Measurements from ENCODE around the gene WWOX.

Gene WWOX

DNA sequence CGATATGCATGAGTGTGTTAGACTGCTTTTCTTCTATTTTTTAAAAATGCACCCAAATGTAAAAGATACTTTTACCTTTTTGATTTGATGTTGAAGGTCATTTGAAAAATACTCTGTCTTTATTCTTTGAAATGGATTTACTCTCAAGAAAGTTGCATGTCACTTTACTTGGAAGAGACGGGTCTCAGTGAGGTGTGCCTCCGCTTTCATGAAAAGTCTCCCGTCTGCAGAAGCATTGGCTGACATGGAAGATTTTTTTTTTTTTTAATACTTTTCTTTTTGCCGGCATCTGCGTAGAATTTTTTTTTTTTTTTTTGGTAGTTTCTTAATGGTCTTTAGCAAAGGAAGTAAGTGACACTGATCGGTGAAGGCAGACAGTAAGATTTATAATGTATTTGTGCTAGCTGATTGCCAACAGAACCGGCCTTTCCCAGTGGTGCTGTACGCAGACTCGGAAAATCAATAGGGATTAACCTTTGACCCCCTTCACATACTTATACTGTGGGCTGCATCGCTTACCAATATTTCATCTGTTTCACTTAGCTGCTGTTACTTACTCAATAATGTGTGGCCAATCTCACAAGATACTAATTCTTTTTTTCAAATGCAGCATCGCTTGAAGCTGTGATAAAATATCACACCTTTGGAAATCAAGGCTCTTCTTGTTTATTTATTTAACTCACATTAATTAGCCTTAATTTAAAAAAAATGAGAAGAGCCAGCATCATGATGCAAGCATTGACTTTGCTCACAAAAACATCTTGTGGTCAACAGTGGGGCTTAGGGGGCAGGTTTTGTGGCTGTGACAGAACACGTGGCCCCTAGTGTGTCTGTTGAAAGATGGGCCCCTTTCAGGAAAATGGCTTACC is 383.9 kb downstream of the WWOX start:
- DNase-seq: no peak

DNA sequence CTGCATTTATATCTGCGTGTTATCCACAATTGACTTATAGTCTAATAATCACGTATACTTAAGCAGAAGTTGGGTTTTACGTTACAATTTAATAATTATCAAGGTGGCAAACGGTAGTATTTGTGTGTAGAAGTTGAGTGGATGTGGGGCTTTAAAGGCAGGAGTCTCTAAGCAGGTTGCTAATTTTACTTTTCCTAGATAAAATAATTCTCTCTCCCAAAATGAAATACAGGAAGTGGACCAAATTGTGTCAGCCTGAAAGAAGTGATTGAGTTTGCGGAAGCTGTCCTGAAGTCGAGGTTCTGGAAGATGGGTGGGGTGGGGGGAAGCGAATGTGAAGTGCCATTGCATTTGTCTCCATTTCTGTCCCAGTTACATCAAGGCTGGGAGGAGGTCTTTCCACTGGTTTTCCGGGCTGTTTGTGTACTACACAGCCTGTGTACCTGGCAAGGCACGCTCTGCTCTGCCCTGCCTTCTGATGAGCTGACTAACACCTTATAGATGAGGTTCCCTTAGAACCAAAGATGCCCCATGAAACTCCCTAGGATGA is 385.1 kb downstream of the WWOX start:
- no peak for DNase-seq

DNA sequence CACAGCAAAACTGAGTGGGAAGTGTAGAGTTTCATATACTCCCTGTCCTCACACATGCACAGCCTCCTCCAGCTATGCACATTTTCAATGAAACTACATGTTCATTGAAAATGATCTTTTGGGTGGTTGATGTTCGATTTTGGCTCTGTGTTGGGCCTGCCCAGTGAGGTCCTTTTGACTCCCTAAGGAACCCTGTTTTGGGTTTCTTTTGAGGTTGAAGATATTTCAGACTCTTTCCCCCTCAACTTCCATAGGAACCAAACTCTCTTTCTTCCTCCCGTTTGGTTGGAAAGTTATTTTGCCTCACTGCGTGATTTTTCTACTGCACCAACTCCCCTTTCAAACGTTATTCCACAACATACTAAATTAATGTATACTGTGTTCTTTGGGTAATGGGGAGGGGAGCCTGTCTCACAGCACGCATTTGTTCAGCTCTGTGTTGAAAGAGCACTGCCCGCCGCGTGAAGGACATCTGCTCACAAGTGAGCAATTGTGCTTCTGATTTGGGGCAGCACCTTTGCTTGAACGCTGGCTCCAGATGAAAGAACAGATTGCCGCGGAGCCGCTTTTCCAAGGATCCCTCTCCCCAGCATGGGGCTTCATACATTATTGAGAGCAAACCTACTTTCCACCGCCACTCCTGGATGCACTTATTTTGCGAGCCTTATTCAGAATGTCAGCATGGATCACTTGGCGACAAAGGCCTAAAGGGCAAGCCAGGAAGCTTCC is 385.9 kb downstream of the WWOX start:
- DNase-seq: no peak

DNA sequence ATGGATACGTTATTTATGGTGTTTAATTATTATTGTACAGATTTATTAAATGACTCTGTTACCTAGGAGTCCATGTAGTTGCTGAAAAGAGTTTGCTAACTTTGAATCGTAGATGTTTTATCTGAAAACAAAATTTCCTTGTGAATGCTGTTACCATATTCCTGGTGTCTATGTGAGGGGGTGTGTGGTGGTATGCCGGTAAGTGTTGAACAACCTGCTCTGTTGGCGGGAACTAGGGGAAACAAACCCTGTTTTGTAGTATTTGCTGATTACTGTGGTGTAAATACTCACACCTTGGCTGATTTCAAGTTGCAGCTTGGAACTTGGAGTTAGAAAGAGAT is 386.4 kb downstream of the WWOX start:
- DNase-seq: no peak

DNA sequence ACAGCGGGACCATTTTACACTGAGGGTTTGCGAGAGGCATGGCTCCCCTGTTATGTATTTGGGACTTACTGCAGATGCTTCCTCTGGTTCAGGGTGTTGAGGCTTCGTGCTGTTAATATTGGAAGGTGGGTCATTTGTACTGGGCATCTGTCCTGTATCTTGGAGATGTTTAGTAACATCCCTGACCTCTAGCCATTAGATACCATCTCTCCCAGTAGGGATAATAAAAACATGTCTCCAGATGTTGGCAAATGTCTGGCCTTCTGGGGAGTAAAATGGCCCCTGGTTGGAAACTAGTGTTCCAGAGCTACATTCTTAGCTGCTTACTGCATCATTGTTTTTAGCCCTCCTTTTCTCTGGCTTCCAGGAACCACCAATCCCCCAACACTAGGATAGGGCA is 388.0 kb downstream of the WWOX start:
- DNase-seq: no peak

DNA sequence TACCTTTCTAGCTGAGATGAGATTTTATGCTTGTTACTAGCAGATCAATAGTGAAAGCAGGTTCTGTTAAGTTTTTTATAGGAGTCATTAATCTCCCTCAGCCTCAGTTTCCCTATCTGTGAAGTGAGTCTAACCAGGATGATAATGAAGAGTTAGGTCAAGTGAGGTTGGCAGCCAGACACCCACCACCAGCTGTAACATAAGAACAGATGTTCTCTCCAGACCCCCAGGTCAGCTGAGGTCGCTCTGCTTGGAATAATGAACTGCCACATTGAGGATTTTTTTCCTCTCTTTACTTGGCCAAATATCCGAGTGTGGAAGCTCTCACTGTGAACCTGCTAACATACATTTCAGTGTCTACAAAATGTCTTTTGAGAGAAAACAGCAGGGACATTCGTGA is 389.6 kb downstream of the WWOX start:
- DNase-seq: no peak

DNA sequence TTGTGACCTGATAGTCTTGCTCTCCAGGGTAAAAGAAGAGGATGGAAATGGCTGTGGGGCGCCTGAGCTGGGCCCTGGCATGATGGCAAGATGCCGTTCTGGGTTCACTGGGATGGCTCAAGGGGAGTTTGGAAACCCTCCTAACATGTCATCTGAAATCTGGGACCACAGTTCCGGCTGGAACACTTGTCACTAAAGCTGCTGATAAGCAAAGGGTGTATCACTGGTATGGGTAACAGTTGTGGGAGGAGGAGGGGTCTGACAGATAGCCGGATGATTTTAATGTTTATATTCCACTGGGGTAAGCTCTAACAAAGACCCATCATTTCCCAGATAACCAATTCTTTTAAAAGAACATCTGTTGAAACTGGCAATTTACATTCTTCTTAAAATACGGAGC is 390.2 kb downstream of the WWOX start:
- DNase-seq: no peak

DNA sequence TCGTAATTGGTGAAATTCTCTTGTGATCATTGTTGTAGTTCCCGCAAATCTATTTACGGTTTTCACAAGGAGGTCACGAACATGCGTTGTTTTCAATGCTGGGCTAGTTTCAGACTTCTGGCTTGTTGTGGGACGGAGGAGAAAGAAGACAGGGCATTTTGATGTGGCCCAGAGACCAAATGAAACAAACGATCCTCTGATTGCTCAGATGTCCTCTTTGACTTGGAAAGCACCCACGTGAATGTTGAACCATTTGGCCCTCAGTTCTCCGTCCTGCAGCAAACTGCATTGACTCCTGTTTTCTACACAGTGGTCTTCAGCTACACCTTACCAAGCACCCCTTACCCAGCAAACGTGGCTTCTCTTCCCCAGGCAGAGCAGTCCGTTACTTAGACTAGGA is 391.0 kb downstream of the WWOX start:
- DNase-seq: no peak

DNA sequence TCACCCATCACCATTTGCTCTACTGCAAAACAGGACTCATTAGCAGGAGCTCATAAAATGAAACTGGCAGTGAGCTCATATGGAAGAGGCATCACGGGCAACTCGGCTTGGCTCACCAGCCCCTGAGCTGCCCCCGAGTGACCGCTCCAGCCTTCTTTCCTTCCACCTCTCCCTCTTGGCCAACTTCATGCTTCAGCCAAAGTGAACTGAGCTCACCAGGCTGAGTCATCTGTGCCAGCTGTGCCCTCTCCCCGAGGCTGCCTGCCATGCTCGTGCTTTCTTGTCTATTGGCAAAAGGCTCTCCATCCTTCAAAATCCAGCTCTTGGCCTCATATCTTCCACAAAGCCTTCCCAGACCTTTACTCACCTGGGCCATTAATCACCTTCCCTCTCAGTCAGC is 391.4 kb downstream of the WWOX start:
- no peak for DNase-seq

DNA sequence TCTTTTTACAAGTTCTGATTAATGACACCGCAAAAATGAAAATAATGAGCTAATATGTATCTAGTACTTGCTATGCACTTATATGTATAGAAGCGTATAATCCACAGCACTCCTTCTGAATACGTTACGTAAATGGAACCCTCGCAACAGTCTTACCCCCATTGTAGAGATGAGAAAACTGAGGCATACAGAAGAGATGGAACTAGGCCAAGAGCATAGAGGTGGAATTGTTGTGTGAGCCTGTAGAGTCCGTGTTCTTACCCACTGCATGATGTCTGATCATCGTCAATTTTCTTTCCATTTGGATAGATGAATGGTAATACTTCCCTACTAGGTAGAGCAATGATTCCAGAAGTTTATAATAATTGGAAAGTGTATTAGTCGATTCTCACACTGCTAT is 394.1 kb downstream of the WWOX start:
- no peak for DNase-seq

DNA sequence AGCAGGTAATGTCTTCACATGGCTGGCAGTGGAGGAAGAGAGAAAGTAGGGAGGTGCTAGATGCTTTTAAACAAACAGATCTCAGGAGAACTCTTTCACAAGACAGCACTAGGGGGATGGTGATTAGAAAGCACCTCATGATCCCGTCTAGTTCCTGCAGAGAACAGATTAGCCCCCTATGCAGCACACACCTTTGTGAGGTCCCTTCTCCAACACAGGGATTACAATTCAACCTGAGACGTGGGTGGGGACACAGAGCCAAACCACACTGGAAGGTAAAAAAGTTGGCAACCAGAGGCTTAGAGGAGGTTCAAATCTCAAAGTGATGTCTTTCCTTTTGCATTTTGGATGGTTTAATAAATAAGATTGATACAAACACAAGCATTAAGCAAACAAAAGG is 394.7 kb downstream of the WWOX start:
- no peak for DNase-seq

DNA sequence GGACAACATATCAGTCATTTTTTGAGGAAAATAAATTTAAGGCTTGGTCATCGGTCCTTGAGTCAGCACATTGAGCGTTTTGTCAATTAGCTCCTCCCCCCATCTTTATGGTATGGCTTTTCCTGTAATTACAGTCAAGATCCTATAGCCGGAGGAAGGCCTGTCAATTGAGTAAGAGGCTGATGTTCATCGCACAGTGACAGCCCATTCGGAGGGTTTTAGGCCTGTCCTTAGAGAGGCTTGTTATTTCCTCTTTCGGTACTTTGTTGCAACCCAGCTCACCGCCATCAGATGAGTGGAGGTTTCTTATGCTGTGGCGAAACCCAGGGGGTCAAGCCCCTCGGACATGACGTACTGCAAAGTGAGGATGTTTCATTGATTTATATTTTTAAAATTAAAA is 395.2 kb downstream of the WWOX start:
- no peak for DNase-seq

DNA sequence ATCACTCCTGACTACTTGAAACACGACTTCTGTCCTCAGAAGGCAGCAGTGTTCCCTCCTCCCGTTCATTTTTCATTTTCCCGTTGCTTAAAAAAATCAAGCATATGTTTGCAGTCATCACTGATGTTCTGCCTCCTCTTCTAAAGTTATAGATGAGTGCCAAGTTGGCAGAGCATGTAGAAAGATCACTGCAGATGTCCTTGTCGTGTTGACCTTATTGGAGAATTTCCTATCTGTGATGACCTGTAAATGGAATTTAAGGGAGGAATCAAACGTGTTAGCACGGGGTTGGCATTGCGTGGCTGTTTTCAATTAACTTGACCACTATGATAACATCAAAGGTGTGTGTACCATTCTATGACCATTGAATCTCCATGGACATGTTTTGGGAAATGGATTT is 396.7 kb downstream of the WWOX start:
- DNase-seq: no peak

DNA sequence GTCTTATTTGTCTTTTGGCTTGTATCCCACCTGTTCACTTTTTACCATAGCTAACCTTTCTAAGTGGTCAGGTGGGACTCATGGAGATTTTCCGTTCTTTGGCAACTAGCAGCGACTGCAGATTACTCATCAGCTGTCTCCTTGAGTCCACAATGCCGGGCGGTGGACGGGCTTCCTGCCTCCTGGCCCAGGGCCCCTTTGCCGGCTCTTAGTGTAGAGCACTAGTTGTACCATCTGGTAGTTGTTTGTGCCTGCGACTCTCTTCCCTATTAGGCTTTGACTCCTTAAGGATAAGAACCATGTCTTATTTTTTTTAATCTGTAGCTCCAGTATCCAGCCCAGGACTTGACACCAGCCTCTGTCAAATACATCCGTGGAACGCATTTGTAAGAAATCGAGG is 399.9 kb downstream of the WWOX start:
- DNase-seq: no peak

DNA sequence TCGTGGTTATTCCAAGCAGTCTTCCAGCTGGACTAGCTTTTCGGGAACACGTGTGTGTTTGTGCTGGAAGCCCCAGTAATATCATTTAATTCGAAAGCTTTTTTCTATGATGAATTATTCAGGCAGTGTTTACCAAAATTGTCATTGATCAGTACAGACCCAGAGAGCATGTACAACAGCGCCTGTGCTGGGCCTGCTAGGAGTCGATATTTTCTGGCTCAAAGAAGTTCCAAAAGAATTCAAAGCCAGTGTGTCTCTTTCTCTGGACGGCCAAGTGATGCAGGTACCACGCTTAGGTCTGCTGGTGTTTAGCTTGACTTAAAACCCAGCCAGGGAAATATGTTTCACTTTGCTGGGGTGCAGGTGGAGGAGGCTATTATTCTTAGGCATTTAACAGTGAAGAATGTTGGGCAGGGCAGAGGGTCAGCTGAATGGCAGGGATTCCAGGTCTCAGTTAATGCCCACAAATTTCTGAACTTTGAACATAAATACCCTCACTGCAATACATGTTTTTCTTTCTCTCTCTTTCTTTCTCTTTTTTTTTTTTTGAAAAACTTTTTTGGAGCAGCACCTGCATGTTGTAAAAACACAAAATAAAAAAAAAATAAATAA is 401.3 kb downstream of the WWOX start:
- DNase-seq: no peak

DNA sequence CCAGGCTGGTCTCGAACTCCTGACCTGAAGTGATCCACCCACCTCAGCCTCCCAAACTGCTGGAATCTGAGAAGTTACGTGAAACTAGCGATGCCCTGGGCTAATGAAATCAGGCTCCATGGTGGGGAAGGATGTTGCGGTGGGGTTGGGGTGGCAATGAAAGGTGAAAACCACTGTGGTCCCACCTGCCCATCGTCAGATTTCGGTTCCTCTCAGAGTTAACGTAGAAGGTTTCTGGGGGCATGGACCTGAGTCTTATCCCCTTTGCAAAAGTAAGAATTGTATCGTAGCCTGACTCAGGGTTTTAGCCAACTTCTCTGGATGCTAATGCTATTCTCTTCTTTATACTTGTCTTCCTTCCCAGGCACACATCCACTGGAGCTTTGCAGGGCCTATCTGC is 402.3 kb downstream of the WWOX start:
- DNase-seq: no peak

DNA sequence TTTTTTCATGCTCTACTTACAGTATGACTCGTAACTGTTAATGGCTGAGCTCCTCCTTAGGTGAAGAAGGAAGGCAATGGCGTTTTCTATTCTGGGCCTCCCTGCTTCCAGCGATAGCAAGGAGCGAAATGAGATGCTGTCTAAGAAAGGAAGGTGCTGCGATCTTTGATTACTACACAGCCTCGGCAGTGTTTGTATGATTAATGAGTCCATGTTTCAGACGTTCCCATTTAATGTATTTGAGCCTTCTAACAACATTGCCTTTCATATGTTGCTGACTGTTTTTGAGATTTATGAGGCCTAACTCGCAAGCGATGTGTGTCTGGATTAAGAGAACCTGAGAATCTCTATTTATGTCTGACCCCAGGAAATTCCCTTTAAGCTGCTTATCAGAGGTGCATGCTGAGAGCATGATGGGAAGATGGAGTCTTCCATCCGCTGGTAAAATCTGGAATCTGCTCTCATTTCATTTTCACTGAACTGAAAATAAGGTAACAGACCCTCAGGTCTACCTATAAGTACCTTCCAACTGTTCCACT is 403.4 kb downstream of the WWOX start:
- DNase-seq: no peak

DNA sequence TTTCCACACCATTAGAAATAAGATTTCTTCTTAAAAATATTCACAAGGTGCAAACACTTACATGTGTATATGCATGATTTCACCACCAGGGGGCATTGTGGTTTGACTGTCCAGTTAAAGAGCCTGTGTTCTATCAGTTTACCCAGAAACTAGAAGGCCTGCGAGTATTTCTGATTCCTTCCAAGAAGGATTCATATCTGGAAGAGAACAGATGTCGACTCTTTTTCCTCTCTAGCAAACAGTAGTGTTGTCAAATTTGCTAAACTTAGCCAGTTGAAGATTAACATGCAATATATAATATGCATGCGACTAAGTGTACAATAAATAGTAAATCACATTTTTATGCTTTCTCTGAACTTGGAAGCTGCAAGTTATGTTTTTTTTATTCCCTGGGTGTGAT is 404.1 kb downstream of the WWOX start:
- no peak for DNase-seq

DNA sequence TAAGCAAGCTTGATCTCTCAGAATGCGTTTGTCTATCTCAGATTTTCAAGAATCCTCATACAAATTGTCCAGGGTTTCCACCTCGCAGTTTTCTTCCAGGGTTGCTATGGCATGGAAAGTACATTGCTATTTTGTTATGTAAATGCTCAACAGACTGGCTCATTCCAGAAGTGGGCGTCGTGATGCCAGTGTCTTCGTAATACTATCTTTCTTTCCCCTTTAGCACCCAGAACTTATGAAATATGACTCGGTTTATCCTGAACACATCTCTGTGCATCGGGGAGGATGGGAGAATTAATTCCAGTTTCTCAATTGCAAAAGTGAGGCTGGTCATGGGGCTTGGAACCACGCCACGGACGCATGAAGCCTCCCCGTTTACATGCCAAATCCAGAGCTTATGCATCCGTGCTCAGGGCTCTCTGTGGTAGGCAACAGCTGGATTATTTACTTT is 405.0 kb downstream of the WWOX start:
- DNase-seq: no peak

DNA sequence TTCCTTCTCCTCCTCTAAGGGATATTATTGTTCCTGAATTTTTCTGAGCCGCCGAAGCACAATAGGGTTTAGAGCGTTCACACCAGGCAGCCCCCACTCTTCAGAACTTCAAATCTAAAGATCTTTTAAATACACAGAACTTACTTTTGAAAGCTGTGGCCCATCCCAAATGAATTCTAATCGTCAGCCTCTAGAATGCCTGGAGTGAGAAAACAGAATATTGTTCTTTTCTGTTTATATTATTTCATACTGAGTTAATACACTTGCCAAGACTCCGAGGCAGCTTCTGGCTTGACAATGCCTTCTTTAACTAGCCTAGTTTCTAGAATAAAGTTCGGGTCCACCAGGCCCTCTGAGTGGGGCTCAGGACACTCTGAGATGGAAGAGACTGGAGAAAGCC is 405.6 kb downstream of the WWOX start:
- no peak for DNase-seq

DNA sequence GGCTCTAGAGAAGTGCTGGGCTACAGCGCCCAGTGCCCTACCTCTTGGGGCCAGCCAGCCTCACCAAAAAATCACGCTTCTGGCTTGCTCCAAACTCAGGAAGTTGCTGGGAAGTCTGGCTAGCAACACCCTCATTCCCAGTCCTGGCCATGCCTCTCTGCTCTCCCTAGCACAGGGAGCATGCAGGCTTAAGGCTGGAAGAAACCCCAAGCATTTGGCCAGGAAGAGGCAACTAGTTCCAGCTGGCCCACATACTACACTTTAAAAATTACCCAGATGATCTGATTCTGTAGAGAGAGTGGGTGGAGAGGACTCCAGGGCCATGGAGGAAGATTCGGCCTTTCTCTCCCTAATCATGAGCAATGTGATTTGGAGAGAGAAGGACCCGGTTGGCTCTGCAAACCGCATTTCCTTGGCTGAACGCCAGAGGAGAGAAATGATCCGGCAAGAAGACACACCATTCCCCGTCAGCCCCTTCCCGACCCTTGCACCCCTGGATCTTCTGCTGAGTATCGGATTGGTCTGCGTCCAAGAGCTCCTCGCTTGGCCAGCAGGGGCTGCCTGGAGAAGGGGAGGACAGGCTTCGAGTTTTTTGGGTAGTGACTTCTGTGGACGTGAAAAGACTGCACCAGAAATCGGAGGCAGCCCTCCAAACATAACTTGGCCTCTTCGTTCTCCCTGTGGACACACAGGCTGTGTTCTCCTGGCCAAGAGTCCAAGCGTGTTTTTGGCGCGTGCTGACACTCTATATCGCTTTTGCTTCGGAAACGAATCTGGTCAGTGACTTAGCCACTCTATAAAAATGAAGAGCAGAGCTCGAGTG is 406.3 kb downstream of the WWOX start:
- DNase-seq: no peak

DNA sequence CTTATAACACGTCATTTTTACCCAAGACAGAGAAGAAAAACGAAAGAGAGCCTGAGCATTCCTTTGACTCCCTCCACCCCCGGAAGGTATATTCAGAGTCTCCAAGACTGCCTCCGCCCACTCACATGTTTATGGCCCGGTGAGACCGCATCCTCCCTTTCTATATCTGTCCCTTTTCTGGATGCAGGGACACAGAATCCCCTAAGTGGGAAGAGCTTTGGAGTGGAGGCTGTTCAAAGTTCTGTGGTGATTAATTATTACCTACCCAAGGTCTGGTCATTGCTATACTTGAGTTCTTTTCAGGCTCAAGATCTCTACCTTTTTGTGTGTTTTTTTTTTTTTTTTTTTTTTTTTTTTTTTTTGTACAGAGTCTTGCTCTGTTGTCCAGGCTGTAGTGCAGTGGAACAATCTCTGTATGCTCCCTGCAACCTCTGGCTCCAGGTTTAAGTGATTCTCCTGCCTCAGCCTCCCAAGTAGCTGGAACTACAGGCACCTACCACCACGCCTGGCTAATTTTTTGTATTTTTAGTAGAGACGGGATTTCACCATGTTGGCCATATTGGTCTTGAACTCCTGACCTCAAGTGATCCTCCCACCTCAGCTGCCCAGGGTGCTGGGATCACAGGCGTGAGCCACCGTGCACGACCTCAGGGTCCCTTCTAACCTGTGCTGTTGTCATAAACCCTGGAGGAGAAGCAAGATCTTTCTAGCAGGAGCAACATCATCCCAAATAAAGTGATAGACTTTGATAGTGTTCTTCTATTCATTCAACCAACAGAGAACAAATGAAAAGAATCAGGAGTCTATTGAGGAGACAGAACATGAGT is 407.1 kb downstream of the WWOX start:
- no peak for DNase-seq

Measured in NCI-H446 (cell line).